ENCODE measurements around the gene COPB1.

The COPB1 gene

GRCh38 chr11:14413307-14414069 is 86.1 kb downstream of the COPB1 start:
- TF ChIP-seq, protein P1, sequence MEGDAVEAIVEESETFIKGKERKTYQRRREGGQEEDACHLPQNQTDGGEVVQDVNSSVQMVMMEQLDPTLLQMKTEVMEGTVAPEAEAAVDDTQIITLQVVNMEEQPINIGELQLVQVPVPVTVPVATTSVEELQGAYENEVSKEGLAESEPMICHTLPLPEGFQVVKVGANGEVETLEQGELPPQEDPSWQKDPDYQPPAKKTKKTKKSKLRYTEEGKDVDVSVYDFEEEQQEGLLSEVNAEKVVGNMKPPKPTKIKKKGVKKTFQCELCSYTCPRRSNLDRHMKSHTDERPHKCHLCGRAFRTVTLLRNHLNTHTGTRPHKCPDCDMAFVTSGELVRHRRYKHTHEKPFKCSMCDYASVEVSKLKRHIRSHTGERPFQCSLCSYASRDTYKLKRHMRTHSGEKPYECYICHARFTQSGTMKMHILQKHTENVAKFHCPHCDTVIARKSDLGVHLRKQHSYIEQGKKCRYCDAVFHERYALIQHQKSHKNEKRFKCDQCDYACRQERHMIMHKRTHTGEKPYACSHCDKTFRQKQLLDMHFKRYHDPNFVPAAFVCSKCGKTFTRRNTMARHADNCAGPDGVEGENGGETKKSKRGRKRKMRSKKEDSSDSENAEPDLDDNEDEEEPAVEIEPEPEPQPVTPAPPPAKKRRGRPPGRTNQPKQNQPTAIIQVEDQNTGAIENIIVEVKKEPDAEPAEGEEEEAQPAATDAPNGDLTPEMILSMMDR (conservative IDR thresholded peaks at IDR 0.05; ENCODE audit: low read depth, low read length), result peak; percentile 37
- no peak for DNase-seq (ENCODE audit: low read depth)
- H3K4me3 ChIP-seq (ENCODE audit: low read length), result no peak overlapping the region

DNA sequence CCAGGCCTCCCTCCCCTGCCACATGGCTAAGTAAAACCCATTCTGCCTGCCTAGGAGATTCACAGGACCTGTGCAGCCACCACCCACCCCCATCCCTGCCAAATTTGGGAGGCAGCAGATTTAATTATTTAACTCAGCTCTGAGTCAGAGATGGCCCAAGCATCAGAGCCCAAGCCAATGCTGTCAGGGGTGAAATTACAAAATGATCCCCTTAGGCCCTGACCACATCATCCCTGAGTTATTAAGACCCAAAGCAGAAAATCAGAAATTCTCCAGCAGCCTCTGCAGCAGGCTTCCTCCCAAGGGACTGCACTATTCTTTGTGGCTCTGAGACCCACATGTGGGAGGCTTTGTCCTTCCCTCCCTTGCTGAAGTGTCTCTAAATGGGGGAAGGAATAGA is 87.8 kb downstream of the COPB1 start:
- H3K4me3 ChIP-seq (ENCODE audit: low read length), result no peak overlapping the region
- no peak for DNase-seq (ENCODE audit: low read depth)
- TF ChIP-seq, protein P1 (conservative IDR thresholded peaks at IDR 0.05; ENCODE audit: low read depth, low read length), result no peak

DNA sequence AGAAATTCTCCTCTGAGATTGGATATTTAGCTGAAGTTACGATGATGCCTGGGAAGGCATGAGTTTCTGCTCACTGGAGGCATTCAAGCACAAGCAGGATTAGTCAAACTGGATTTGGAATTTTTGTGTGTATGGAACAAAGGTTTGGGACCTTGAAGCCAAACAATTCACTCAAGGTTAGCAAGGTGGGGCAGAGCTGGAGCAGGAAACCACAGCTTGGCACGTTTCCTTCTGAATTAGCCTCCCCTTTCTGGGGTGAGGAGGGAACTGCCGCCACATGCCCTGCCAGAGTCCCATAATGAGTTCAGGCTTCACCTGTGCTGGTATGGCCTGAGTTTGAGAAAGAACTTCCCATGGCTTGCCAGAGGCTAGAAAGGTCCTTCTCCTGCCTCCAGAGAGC is 89.7 kb downstream of the COPB1 start:
- TF ChIP-seq, protein P1 (conservative IDR thresholded peaks at IDR 0.05; ENCODE audit: low read depth, low read length), result no peak
- no peak for DNase-seq (ENCODE audit: low read depth)

GRCh38 chr11:14408612-14409011 is 91.0 kb downstream of the COPB1 start:
- no peak for DNase-seq (ENCODE audit: low read depth)
- H3K4me3 ChIP-seq (ENCODE audit: low read length), result no peak overlapping the region
- TF ChIP-seq, protein P1 (conservative IDR thresholded peaks at IDR 0.05; ENCODE audit: low read depth, low read length), result no peak

More for the DNA sequence above, 89.7 kb downstream of the COPB1 start:
- no peak overlapping the region for H3K4me3 ChIP-seq (ENCODE audit: low read length)
